CD14-positive monocyte (primary cell): ENCODE results near the gene MACROD2. TPM values are rescaled to one million over a fixed set of nuclear protein-coding genes. Genes with fewer than 3 reads are reported as not detected.

ENCODE experiments used
- DNase-seq, 3 donors: peaks; one replicate each; pipeline ENCODE4 v3.0.0-alpha.2; 2011 to 2022
- H2AFZ ChIP-seq: 2 replicates; pipeline ENCODE4 v1.6.0; 2012; ENCODE audit warnings: mild to moderate bottlenecking, low read depth, low read length, inconsistent platforms; ENCODE audit not compliant: insufficient read depth, poor library complexity, severe bottlenecking
- H3K27ac ChIP-seq, 2 donors: 1 replicate in 1 of 2; 2 replicates in 1 of 2; pipeline ENCODE4 v1.5.1; 2012 to 2013; ENCODE audit warnings: low read length in 2 of 2, control low read depth in 1 of 2, inconsistent platforms in 1 of 2, low read depth in 1 of 2, mild to moderate bottlenecking in 1 of 2
- H3K27me3 ChIP-seq, 2 donors: one replicate each; pipeline versions ENCODE4 v1.6.0 to v1.6.1; 2011 to 2013; ENCODE audit warnings: low read length in 2 of 2; ENCODE audit not compliant: control insufficient read depth in 2 of 2, insufficient read depth in 2 of 2
- H3K36me3 ChIP-seq, 2 donors: replicated peaks in 1 of 2; 1 replicate in 1 of 2; 2 replicates in 1 of 2; pipeline versions ENCODE4 v1.5.1 to v1.6.1; 2012 to 2013; ENCODE audit warnings: low read length in 2 of 2, control low read depth in 1 of 2, inconsistent platforms in 1 of 2, mild to moderate bottlenecking in 1 of 2; ENCODE audit not compliant: insufficient read depth in 2 of 2, control insufficient read depth in 1 of 2
- H3K4me1 ChIP-seq, 2 donors: 1 replicate in 1 of 2; 2 replicates in 1 of 2; pipeline versions ENCODE4 v1.5.1 to v1.6.1; 2012 to 2013; ENCODE audit warnings: low read length in 2 of 2, control low read depth in 1 of 2, inconsistent platforms in 1 of 2, mild to moderate bottlenecking in 1 of 2, moderate library complexity in 1 of 2; ENCODE audit not compliant: insufficient read depth in 2 of 2, control insufficient read depth in 1 of 2
- H3K4me2 ChIP-seq: replicated peaks from 2 replicates; pipeline ENCODE3; 2012; ENCODE audit warnings: low read length, moderate library complexity, mild to moderate bottlenecking; ENCODE audit not compliant: poor library complexity, severe bottlenecking; ENCODE audit errors: extremely low read depth
- H3K4me3 ChIP-seq, 3 experiments: fragments of 200-600 bp in 1 of 3; sonication (generic) in 1 of 3; replicated peaks in 1 of 3; 1 replicate in 2 of 3; 2 replicates in 1 of 3; pipeline ENCODE4 v1.5.1; 2011 to 2013; ENCODE audit warnings: low read length in 3 of 3, mild to moderate bottlenecking in 3 of 3, control low read depth in 2 of 3, low read depth in 2 of 3, inconsistent platforms in 1 of 3, moderate library complexity in 1 of 3
- H3K79me2 ChIP-seq: 2 replicates; pipeline ENCODE4 v1.6.0; 2012; ENCODE audit warnings: mild to moderate bottlenecking, control low read depth, inconsistent platforms, low read length, moderate library complexity; ENCODE audit not compliant: insufficient read depth
- H3K9ac ChIP-seq: 2 replicates; pipeline ENCODE4 v1.6.0; 2017; ENCODE audit warnings: low read length, mild to moderate bottlenecking; ENCODE audit not compliant: insufficient read depth, poor library complexity, severe bottlenecking
- H3K9me3 ChIP-seq, 2 donors: replicated peaks in 1 of 2; 1 replicate in 1 of 2; 2 replicates in 1 of 2; pipeline versions ENCODE4 v1.5.1 to v1.6.1; 2012 to 2013; ENCODE audit warnings: low read length in 2 of 2, control low read depth in 1 of 2; ENCODE audit not compliant: control insufficient read depth in 1 of 2, insufficient read depth in 1 of 2
- H4K20me1 ChIP-seq: 2 replicates; pipeline ENCODE4 v1.6.0; 2012; ENCODE audit warnings: mild to moderate bottlenecking, low read length, control low read depth, moderate library complexity; ENCODE audit not compliant: insufficient read depth
- H3K27ac Mint-ChIP-seq, 7 donors: one replicate each; pipeline ENCODE4 v1.8.0; 2020; ENCODE audit warnings: mild to moderate bottlenecking in 7 of 7, mixed read lengths in 7 of 7, moderate library complexity in 6 of 7, inconsistent platforms in 2 of 7
- H3K27me3 Mint-ChIP-seq, 3 donors: one replicate each; pipeline ENCODE4 v1.8.0; 2021 to 2022; ENCODE audit warnings: low read depth in 3 of 3, mild to moderate bottlenecking in 3 of 3, mixed read lengths in 3 of 3, moderate library complexity in 3 of 3, inconsistent platforms in 1 of 3
- H3K36me3 Mint-ChIP-seq, 2 donors: one replicate each; pipeline ENCODE4 v1.8.0; 2020; ENCODE audit warnings: mixed read lengths in 2 of 2, inconsistent platforms in 1 of 2, mild to moderate bottlenecking in 1 of 2
- H3K4me1 Mint-ChIP-seq: one replicate; pipeline ENCODE4 v1.8.0; 2020; ENCODE audit warnings: mild to moderate bottlenecking, mixed read lengths
- H3K4me3 Mint-ChIP-seq, 2 donors: one replicate each; pipeline ENCODE4 v1.8.0; 2020; ENCODE audit warnings: mild to moderate bottlenecking in 2 of 2, mixed read lengths in 2 of 2, moderate library complexity in 1 of 2
- H3K9me3 Mint-ChIP-seq, 7 donors: one replicate each; pipeline ENCODE4 v1.8.0; 2020 to 2022; ENCODE audit warnings: mixed read lengths in 7 of 7, mild to moderate bottlenecking in 6 of 7, moderate library complexity in 6 of 7, inconsistent platforms in 2 of 7
- CTCF ChIP-seq: fragments of 200-600 bp; IDR thresholded peaks from one replicate; pipeline ENCODE4 v1.8.0; 2022; ENCODE audit warnings: antibody characterized with exemption, mild to moderate bottlenecking
- WGBS: methylation state at CpG from one replicate; pipeline ENCODE4 v1.1.5; 2013; ENCODE audit warnings: missing lambda C conversion rate; ENCODE audit not compliant: insufficient coverage; 5-methylcytosine and 5-hydroxymethylcytosine counted together
- intact Hi-C, 2 donors: fragments of 100-400 bp; cut with micrococcal nuclease; formaldehyde crosslinking; loops; one replicate each; pipeline versions ENCODE4 v1.15.0 to v1.15.1; 2023
- polyA plus RNA-seq, 3 donors: library from polyadenylated mRNA; depleted of rRNA in 1 of 3; unstranded in 2 of 3; stranded (reverse) in 1 of 3; fragments of 300-500 nt in 2 of 3; fragments of >200 nt in 1 of 3; fragmentation: Illumina TruSeq in 2 of 3; gene quantifications; 1 replicate in 2 of 3; 2 replicates in 1 of 3; pipeline ENCODE4 v1.2.3, GENCODE V29; 2012 to 2021

Gene MACROD2
- polyA plus RNA-seq, 3 donors, result 0.23 TPM; not detected in 2

GRCh38 chr20:14523090-14523489 lies 527.8 kb downstream of the MACROD2 start:
- no peak overlapping the region for H3K4me2 ChIP-seq
- H2AFZ ChIP-seq, result no peak overlapping the region
- Mint-ChIP-seq H3K27ac (no peak overlapping the region), H3K27me3 (no peaks in the 10 kb centered on the region), H3K36me3 (no peaks in the 10 kb centered on the region), H3K4me3 (no peak overlapping the region), H3K4me1 (no peaks in the 10 kb centered on the region), H3K9me3 (peaks cover 4 to 20% (median 5%) of the 10 kb centered on the region in 7 donors)
- TF ChIP-seq CTCF, result no peak
- no peak for DNase-seq
- no peak overlapping the region for H3K27ac ChIP-seq
- no CpG with 5 or more reads among the region's 4 CpGs for WGBS
- no peaks in the 10 kb centered on the region for H4K20me1 ChIP-seq
- H3K27me3 ChIP-seq, result no peaks in the 10 kb centered on the region
- no peak overlapping the region for H3K9ac ChIP-seq
- no peaks in the 10 kb centered on the region for H3K79me2 ChIP-seq
- H3K4me3 ChIP-seq, result no peak overlapping the region
- intact Hi-C loops, result no loop called here
- no peaks in the 10 kb centered on the region for H3K4me1 ChIP-seq
- H3K36me3 ChIP-seq, result no peaks in the 10 kb centered on the region
- H3K9me3 ChIP-seq, result peaks cover 5 to 11% of the 10 kb centered on the region in 2 donors

GRCh38 chr20:14525426-14525825 lies 530.1 kb downstream of the MACROD2 start:
- intact Hi-C loops, result no loop called here
- H3K9me3 ChIP-seq, result peaks cover 5 to 15% of the 10 kb centered on the region in 2 donors
- H3K4me3 ChIP-seq, result no peak overlapping the region
- H3K79me2 ChIP-seq, result no peaks in the 10 kb centered on the region
- TF ChIP-seq CTCF, result no peak
- H3K9me3 Mint-ChIP-seq, result peaks cover 6 to 23% (median 8%) of the 10 kb centered on the region in 7 donors
- no peaks in the 10 kb centered on the region for H3K4me1 ChIP-seq
- no peak for DNase-seq
- no peaks in the 10 kb centered on the region for H3K4me1 Mint-ChIP-seq
- no peaks in the 10 kb centered on the region for H3K36me3 ChIP-seq
- H3K27ac ChIP-seq, result no peak overlapping the region
- H4K20me1 ChIP-seq, result no peaks in the 10 kb centered on the region
- H3K27me3 Mint-ChIP-seq, result no peaks in the 10 kb centered on the region
- no peak overlapping the region for H3K9ac ChIP-seq
- H3K27ac Mint-ChIP-seq, result no peak overlapping the region
- no peaks in the 10 kb centered on the region for H3K27me3 ChIP-seq
- no peaks in the 10 kb centered on the region for H3K36me3 Mint-ChIP-seq
- no peak overlapping the region for H2AFZ ChIP-seq
- WGBS, result 82% methylated on average over 1 of the region's 1 CpG
- H3K4me2 ChIP-seq, result no peak overlapping the region
- H3K4me3 Mint-ChIP-seq, result no peak overlapping the region
